H1 (cell line): ENCODE data around the gene NPHP4.

Experiments
- BRCA1 ChIP-seq: IDR thresholded peaks from 2 replicates; pipeline ENCODE4 v1.6.1; 2012; ENCODE audit warnings: low read depth, low read length, improper control_type of control experiment
- CEBPB ChIP-seq: IDR thresholded peaks from 2 replicates; pipeline ENCODE4 v1.6.1; 2012; ENCODE audit warnings: low read depth, low read length
- GABPA ChIP-seq: IDR thresholded peaks from 2 replicates; pipeline ENCODE4 v1.6.1; 2011; ENCODE audit warnings: mild to moderate bottlenecking, low read length, moderate library complexity, borderline replicate concordance; ENCODE audit not compliant: insufficient read depth
- KDM4A ChIP-seq: IDR thresholded peaks from one replicate; pipeline ENCODE4 v1.7.1; 2012; ENCODE audit warnings: low read depth, mild to moderate bottlenecking, moderate library complexity, low read length, inconsistent platforms; ENCODE audit not compliant: severe bottlenecking
- NRF1 ChIP-seq: IDR thresholded peaks from 2 replicates; pipeline ENCODE4 v1.6.1; 2011; ENCODE audit warnings: mild to moderate bottlenecking, low read depth, low read length, improper control_type of control experiment
- PHF8 ChIP-seq: fragments of 200-600 bp; sonication (generic); conservative IDR thresholded peaks from 2 replicates; pipeline ENCODE4 v1.7.1; 2012; ENCODE audit warnings: low read depth, mild to moderate bottlenecking, inconsistent platforms, low read length, moderate library complexity
- POLR2A ChIP-seq, 2 experiments: IDR thresholded peaks; 1 replicate in 1 of 2; 2 replicates in 1 of 2; pipeline ENCODE4 v1.6.1; 2011; ENCODE audit warnings: low read depth in 2 of 2, low read length in 2 of 2, mild to moderate bottlenecking in 2 of 2; ENCODE audit errors: control extremely low read depth in 1 of 2
- POLR2AphosphoS5 ChIP-seq: IDR thresholded peaks from 2 replicates; pipeline ENCODE4 v1.6.1; 2011; ENCODE audit warnings: low read depth, low read length
- SIN3A ChIP-seq, 2 experiments: IDR thresholded peaks in 1 of 2; conservative IDR thresholded peaks in 1 of 2; 2 replicates each; pipeline ENCODE4 v1.6.1; 2011 to 2012; ENCODE audit warnings: low read length in 2 of 2, improper control_type of control experiment in 1 of 2, low read depth in 1 of 2, mild to moderate bottlenecking in 1 of 2
- TAF1 ChIP-seq: IDR thresholded peaks from 2 replicates; pipeline ENCODE4 v1.6.1; 2011; ENCODE audit warnings: mild to moderate bottlenecking, low read depth, low read length
- ZNF274 ChIP-seq: IDR thresholded peaks from 2 replicates; pipeline ENCODE4 v1.7.0; 2012; ENCODE audit warnings: low read length, borderline replicate concordance; ENCODE audit errors: extremely low read depth
- TF ChIP-seq, protein P1 (sequence below), 3 experiments: IDR thresholded peaks; 1 replicate in 2 of 3; 2 replicates in 1 of 3; pipeline versions ENCODE4 v1.5.1 to v1.6.1; 2011; ENCODE audit warnings: low read length in 3 of 3, mild to moderate bottlenecking in 3 of 3, inconsistent platforms in 2 of 3, low read depth in 1 of 3, moderate library complexity in 1 of 3; ENCODE audit not compliant: insufficient read depth in 1 of 3; ENCODE audit errors: control extremely low read depth in 1 of 3
- TF ChIP-seq, protein P2 (sequence below): IDR thresholded peaks from 2 replicates; pipeline ENCODE4 v1.6.1; 2011; ENCODE audit warnings: low read length, improper control_type of control experiment

DNA sequence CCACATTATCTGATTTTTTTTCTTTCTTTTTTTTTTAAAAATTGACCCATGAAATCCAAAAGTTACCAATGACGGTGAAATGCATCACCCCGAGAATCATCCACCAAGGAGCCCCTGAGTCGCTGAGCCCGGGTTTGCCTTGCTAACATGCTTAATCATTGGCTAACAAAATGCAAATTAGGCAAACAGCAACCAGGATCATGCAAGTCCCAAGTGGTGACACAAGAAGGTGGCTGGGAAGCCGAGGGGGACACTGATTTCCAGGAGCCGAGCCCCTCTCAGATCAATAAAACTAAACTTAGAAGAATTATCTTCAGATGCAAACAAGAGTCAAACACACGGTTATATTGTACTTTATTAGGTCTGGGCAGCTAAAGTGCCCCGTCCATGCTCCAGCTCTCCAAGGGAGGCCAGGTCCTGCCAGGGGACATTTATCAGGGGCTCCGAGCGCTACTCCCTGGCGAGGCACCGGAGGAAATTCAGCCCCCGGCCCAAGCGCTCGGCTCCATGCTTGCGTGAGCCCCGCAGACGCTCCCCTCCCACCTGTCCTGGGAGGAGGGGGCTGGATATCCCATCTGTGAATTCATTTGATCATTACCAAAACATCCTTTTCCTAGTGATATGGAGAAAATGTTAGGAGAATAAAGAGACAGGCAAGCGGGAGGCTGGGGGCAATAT is 154.1 kb downstream of the NPHP4 start:
- TF ChIP-seq, protein P1, sequence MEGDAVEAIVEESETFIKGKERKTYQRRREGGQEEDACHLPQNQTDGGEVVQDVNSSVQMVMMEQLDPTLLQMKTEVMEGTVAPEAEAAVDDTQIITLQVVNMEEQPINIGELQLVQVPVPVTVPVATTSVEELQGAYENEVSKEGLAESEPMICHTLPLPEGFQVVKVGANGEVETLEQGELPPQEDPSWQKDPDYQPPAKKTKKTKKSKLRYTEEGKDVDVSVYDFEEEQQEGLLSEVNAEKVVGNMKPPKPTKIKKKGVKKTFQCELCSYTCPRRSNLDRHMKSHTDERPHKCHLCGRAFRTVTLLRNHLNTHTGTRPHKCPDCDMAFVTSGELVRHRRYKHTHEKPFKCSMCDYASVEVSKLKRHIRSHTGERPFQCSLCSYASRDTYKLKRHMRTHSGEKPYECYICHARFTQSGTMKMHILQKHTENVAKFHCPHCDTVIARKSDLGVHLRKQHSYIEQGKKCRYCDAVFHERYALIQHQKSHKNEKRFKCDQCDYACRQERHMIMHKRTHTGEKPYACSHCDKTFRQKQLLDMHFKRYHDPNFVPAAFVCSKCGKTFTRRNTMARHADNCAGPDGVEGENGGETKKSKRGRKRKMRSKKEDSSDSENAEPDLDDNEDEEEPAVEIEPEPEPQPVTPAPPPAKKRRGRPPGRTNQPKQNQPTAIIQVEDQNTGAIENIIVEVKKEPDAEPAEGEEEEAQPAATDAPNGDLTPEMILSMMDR (IDR thresholded peaks at IDR 0.05; ENCODE audit: control extremely low read depth in 1 of 3, insufficient read depth in 1 of 3, low read depth in 1 of 3, low read length in 3 of 3): no peak
- TF ChIP-seq NRF1 (no peak), CEBPB (no peak), TAF1 (no peak), POLR2AphosphoS5 (no peak), POLR2A (IDR thresholded peaks at IDR 0.05; ENCODE audit: control extremely low read depth in 1 of 2, low read depth in 2 of 2, low read length in 2 of 2) (no peak), PHF8 (no peak), GABPA (no peak), SIN3A (conservative IDR thresholded peaks at IDR 0.05 in 1 of 2, IDR thresholded peaks at IDR 0.05 in 1 of 2; ENCODE audit: low read depth in 1 of 2, low read length in 2 of 2) (no peak), ZNF274 (no peak), BRCA1 (no peak), KDM4A (no peak)
- TF ChIP-seq, protein P2, sequence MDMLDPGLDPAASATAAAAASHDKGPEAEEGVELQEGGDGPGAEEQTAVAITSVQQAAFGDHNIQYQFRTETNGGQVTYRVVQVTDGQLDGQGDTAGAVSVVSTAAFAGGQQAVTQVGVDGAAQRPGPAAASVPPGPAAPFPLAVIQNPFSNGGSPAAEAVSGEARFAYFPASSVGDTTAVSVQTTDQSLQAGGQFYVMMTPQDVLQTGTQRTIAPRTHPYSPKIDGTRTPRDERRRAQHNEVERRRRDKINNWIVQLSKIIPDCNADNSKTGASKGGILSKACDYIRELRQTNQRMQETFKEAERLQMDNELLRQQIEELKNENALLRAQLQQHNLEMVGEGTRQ: no peak
